HepG2 (cell line): ENCODE data around the gene INKA1. TPM values are rescaled to one million over a fixed set of nuclear protein-coding genes. Genes with fewer than 3 reads are reported as not detected.

Source experiments
- EED ChIP-seq: sonication (generic); formaldehyde crosslinking; IDR thresholded peaks from 2 replicates; pipeline ENCODE4 v1.5.0; 2020; ENCODE audit warnings: mild to moderate bottlenecking, missing genetic modification reagents
- FLYWCH1 ChIP-seq: sonication (generic); formaldehyde crosslinking; IDR thresholded peaks from 2 replicates; pipeline ENCODE4 v1.8.1; 2023; ENCODE audit warnings: mild to moderate bottlenecking, missing genetic modification reagents
- FOXJ3 ChIP-seq: sonication (generic); formaldehyde crosslinking; IDR thresholded peaks from 2 replicates; pipeline ENCODE4 v1.4.0; 2020; ENCODE audit warnings: missing genetic modification reagents, mild to moderate bottlenecking, borderline replicate concordance
- FUBP1 ChIP-seq: sonication (generic); formaldehyde crosslinking; IDR thresholded peaks from 2 replicates; pipeline ENCODE4 v1.5.1; 2020; ENCODE audit warnings: missing genetic modification reagents, mild to moderate bottlenecking, borderline replicate concordance
- HOMEZ ChIP-seq: IDR thresholded peaks from 2 replicates; pipeline ENCODE4 v1.6.1; 2016; ENCODE audit warnings: low read depth
- HOXA9 ChIP-seq: sonication (generic); formaldehyde crosslinking; IDR thresholded peaks from 2 replicates; pipeline ENCODE4 v1.8.1; 2022; ENCODE audit warnings: missing genetic modification reagents, mild to moderate bottlenecking, moderate library complexity, borderline replicate concordance
- KDM6A ChIP-seq: IDR thresholded peaks from 2 replicates; pipeline ENCODE4 v1.6.1; 2016; ENCODE audit warnings: low read depth
- MAFF ChIP-seq: IDR thresholded peaks from 2 replicates; pipeline ENCODE4 v1.6.1; 2011; ENCODE audit warnings: low read depth, low read length, improper control_type of control experiment
- RFX1 ChIP-seq: fragments of 450-650 bp; IDR thresholded peaks from 2 replicates; pipeline ENCODE4 v1.6.1; 2017
- USF2 ChIP-seq, 2 experiments: sonication (generic) in 1 of 2; formaldehyde crosslinking in 1 of 2; IDR thresholded peaks; 2 replicates each; pipeline versions ENCODE4 v1.5.1 to v1.6.1; 2011 to 2020; ENCODE audit warnings: borderline replicate concordance in 1 of 2, low read depth in 1 of 2, low read length in 1 of 2, mild to moderate bottlenecking in 1 of 2, missing genetic modification reagents in 1 of 2, moderate library complexity in 1 of 2
- ZBTB33 ChIP-seq: sonication (generic); formaldehyde crosslinking; IDR thresholded peaks from 2 replicates; pipeline ENCODE4 v1.4.0; 2020; ENCODE audit warnings: missing genetic modification reagents
- ZBTB44 ChIP-seq: sonication (generic); formaldehyde crosslinking; IDR thresholded peaks from 2 replicates; pipeline ENCODE4 v1.4.0; 2020; ENCODE audit warnings: missing genetic modification reagents
- polyA plus RNA-seq, 8 experiments: library from polyadenylated mRNA; depleted of rRNA in 3 of 8; stranded (reverse) in 7 of 8; unstranded in 1 of 8; fragments of >200 nt; fragmentation: Illumina TruSeq in 4 of 8; extraction: Trizol in 4 of 8; gene quantifications; 2 replicates each; pipeline versions ENCODE4 v1.2.1 to v1.2.3, GENCODE V29; 2011 to 2016; ENCODE audit warnings: low read depth in 4 of 8, missing spikeins in 1 of 8, mixed read lengths in 1 of 8; ENCODE audit not compliant: insufficient read depth in 1 of 8
- total RNA-seq, 5 experiments: library from RNA; depleted of rRNA; stranded (reverse); fragments of >200 nt; fragmentation: Illumina TruSeq; extraction: Trizol; gene quantifications; 2 replicates each; pipeline ENCODE4 v1.2.3, GENCODE V29; 2016; ENCODE audit warnings: low read depth in 1 of 5

INKA1 gene
- total and polyA plus RNA-seq, 2 of the 13 experiments (the other 11 are each of a cell fraction or from before 2014, with no cell fraction given), result 0.22 to 0.41 TPM

GRCh38 chr3:49844464-49845183 is 41.6 kb downstream of the INKA1 start (continued):
- TF ChIP-seq ZBTB33 (no peak), HOXA9 (CRISPR knock-in tag) (no peak), ZBTB44 (CRISPR knock-in tag) (0 out of 2 replicates have a peak, but pooled peaks have one; percentile 34), KDM6A (0 out of 2 replicates have a peak, but pooled peaks have one; percentile 35), HOMEZ (CRISPR knock-in tag) (peak; percentile 48; the same call in 1 of the 2 replicates), USF2 (IDR thresholded peaks at IDR 0.05; ENCODE audit: low read depth, low read length) (peak; percentile 38; the same call in 1 of the 2 replicates), USF2 (CRISPR knock-in tag; IDR thresholded peaks at IDR 0.05; ENCODE audit: borderline replicate concordance) (peak; percentile 77; the same call in 1 of the 2 replicates), FOXJ3 (CRISPR knock-in tag) (no peak), MAFF (no peak), EED (CRISPR knock-in tag) (no peak), FUBP1 (CRISPR knock-in tag) (no peak), RFX1 (no peak), FLYWCH1 (CRISPR knock-in tag) (no peak)
